Measurements from ENCODE around the gene C20orf173. TPM values are rescaled to one million over a fixed set of nuclear protein-coding genes. Genes with fewer than 3 reads are reported as not detected.
"Not testable (repeated sequence)": the region's sequence is repeated elsewhere in the genome, so short reads cannot be mapped to it uniquely, and the experiment has no call there.

C20orf173 gene
- total RNA-seq, 2 experiments from 2014 or later: not detected

GRCh38 chr20:35542990-35543389, 13.5 kb upstream of the C20orf173 start:
- no peak overlapping the region for H3K27ac Mint-ChIP-seq
- peak overlapping the region; percentile 86 for H3K4me3 Mint-ChIP-seq
- no peaks in the 10 kb centered on the region for H3K9me3 Mint-ChIP-seq
- intact Hi-C loops (cut with micrococcal nuclease): loop anchor here (2.0 to 5.0 kb wide), 3 partner anchors 119 to 412 kb away; partner anchors contain the start of genes CPNE1, PHF20, RBM12 and SCAND1
- CTCF ChIA-PET: interaction anchor here (0.6 to 1.1 kb wide), 2 partner anchors 24 to 76 kb away, joined by 3 read pairs; no protein-coding TSS in a partner anchor
- no peaks in the 10 kb centered on the region for H3K27me3 Mint-ChIP-seq (ENCODE audit: low read depth)
- DNase-seq: no peak
- peaks cover 4% of the 10 kb centered on the region for H3K36me3 Mint-ChIP-seq (ENCODE audit: low read depth)
- H3K4me1 Mint-ChIP-seq (ENCODE audit: low read depth): peaks cover 19% of the 10 kb centered on the region

- peak; percentile 98 for DNase-seq
- Mint-ChIP-seq H3K4me1 (ENCODE audit: low read depth) (peaks cover 19% of the 10 kb centered on the region), H3K9me3 (no peaks in the 10 kb centered on the region), H3K36me3 (ENCODE audit: low read depth) (peaks cover 4% of the 10 kb centered on the region), H3K27ac (peak within 1 kb of the TSS; percentile 80), H3K27me3 (ENCODE audit: low read depth) (no peaks in the 10 kb centered on the region), H3K4me3 (peak within 1 kb of the TSS; percentile 86)
- CTCF ChIA-PET: interaction anchor here (0.6 to 1.1 kb wide), 2 partner anchors 25 to 77 kb away, joined by 3 read pairs; no protein-coding TSS in a partner anchor
- intact Hi-C loops (cut with micrococcal nuclease): loop anchor here (1.0 to 5.0 kb wide), 5 partner anchors 77 to 413 kb away; partner anchors contain the start of genes CPNE1, PHF20, RBM12 and RBM39
These were observed 12.6 kb upstream of the C20orf173 start, which contains the start of gene ERGIC3 for GRCh38 chr20:35541783-35542662. ERGIC3 (plus strand) TSS chr20:35542078; CDS start chr20:35542098, 20 bp downstream.

GRCh38 chr20:35541118-35541782, 11.8 kb upstream of the C20orf173 start:
- peaks cover 4% of the 10 kb centered on the region for H3K36me3 Mint-ChIP-seq (ENCODE audit: low read depth)
- H3K4me3 Mint-ChIP-seq: peak overlapping the region; percentile 86
- intact Hi-C loops (cut with micrococcal nuclease): loop anchor here (1.0 to 5.0 kb wide), 4 partner anchors 78 to 231 kb away; partner anchors contain the start of genes CPNE1, PHF20, RBM12 and RBM39
- DNase-seq: no peak
- CTCF ChIA-PET: interaction anchor here (0.6 to 0.7 kb wide), 6 partner anchors 85 to 507 kb away, joined by 3 to 4 read pairs (median 3); no protein-coding TSS in a partner anchor
- H3K27ac Mint-ChIP-seq: no peak overlapping the region
- H3K9me3 Mint-ChIP-seq: no peaks in the 10 kb centered on the region
- H3K4me1 Mint-ChIP-seq (ENCODE audit: low read depth): peaks cover 19% of the 10 kb centered on the region
- H3K27me3 Mint-ChIP-seq (ENCODE audit: low read depth): no peaks in the 10 kb centered on the region

- CTCF ChIA-PET: no interaction called here
- peak overlapping the region; percentile 16 for H3K27ac Mint-ChIP-seq
- intact Hi-C loops (cut with micrococcal nuclease): loop anchor here (5.0 kb wide), 2 partner anchors 123 to 233 kb away; partner anchors contain the start of genes CPNE1, PHF20 and RBM12
- peak; percentile 59 for DNase-seq
- no peaks in the 10 kb centered on the region for H3K27me3 Mint-ChIP-seq (ENCODE audit: low read depth)
- peak overlapping the region; percentile 61 for H3K4me3 Mint-ChIP-seq
- H3K4me1 Mint-ChIP-seq (ENCODE audit: low read depth): peaks cover 19% of the 10 kb centered on the region
- H3K9me3 Mint-ChIP-seq: no peaks in the 10 kb centered on the region
- peaks cover 4% of the 10 kb centered on the region for H3K36me3 Mint-ChIP-seq (ENCODE audit: low read depth)
These were observed 10.3 kb upstream of the C20orf173 start for GRCh38 chr20:35539756-35540212.

GRCh38 chr20:35527122-35527769, 2.2 kb downstream of the C20orf173 start:
- intact Hi-C loops (cut with micrococcal nuclease): no loop called here
- CTCF ChIA-PET: no interaction called here
- no peak overlapping the region for H3K27ac Mint-ChIP-seq

GRCh38 chr20:35525639-35526038, 3.8 kb downstream of the C20orf173 start:
- CTCF ChIA-PET: no interaction called here
- no peaks in the 10 kb centered on the region for H3K4me1 Mint-ChIP-seq (ENCODE audit: low read depth)
- intact Hi-C loops (cut with micrococcal nuclease): no loop called here
- H3K27me3 Mint-ChIP-seq (ENCODE audit: low read depth): no peaks in the 10 kb centered on the region
- DNase-seq: no peak
- no peak overlapping the region for H3K4me3 Mint-ChIP-seq
- H3K9me3 Mint-ChIP-seq: no peaks in the 10 kb centered on the region
- H3K36me3 Mint-ChIP-seq (ENCODE audit: low read depth): no peaks in the 10 kb centered on the region
- no peak overlapping the region for H3K27ac Mint-ChIP-seq

More at GRCh38 chr20:35527122-35527769, 2.2 kb downstream of the C20orf173 start:
- H3K4me1 Mint-ChIP-seq (ENCODE audit: low read depth): no peaks in the 10 kb centered on the region
- no peak overlapping the region for H3K4me3 Mint-ChIP-seq
- H3K36me3 Mint-ChIP-seq (ENCODE audit: low read depth): no peaks in the 10 kb centered on the region
- no peaks in the 10 kb centered on the region for H3K27me3 Mint-ChIP-seq (ENCODE audit: low read depth)
- no peak for DNase-seq
- H3K9me3 Mint-ChIP-seq: no peaks in the 10 kb centered on the region

- CTCF ChIA-PET: no interaction called here
- Mint-ChIP-seq H3K27ac (no peak overlapping the region), H3K4me3 (no peak overlapping the region), H3K4me1 (ENCODE audit: low read depth) (no peaks in the 10 kb centered on the region), H3K9me3 (no peaks in the 10 kb centered on the region), H3K36me3 (ENCODE audit: low read depth) (no peaks in the 10 kb centered on the region), H3K27me3 (ENCODE audit: low read depth) (no peaks in the 10 kb centered on the region)
- peak; percentile 41 for DNase-seq
- intact Hi-C loops (cut with micrococcal nuclease): no loop called here
These were observed 6.1 kb downstream of the C20orf173 start for GRCh38 chr20:35523298-35523888.

- Mint-ChIP-seq H3K4me1 (ENCODE audit: low read depth) (no peaks in the 10 kb centered on the region), H3K4me3 (no peak overlapping the region), H3K9me3 (no peaks in the 10 kb centered on the region), H3K27ac (no peak overlapping the region), H3K27me3 (ENCODE audit: low read depth) (no peaks in the 10 kb centered on the region), H3K36me3 (ENCODE audit: low read depth) (no peaks in the 10 kb centered on the region)
- CTCF ChIA-PET: no interaction called here
- no peak for DNase-seq
- intact Hi-C loops (cut with micrococcal nuclease): no loop called here
These were observed 10.5 kb downstream of the C20orf173 start for GRCh38 chr20:35518955-35519354.

- intact Hi-C loops (cut with micrococcal nuclease); DNase-seq; H3K9me3 Mint-ChIP-seq; H3K4me1 Mint-ChIP-seq (ENCODE audit: low read depth); H3K27me3 Mint-ChIP-seq (ENCODE audit: low read depth); H3K36me3 Mint-ChIP-seq (ENCODE audit: low read depth); H3K4me3 Mint-ChIP-seq; H3K27ac Mint-ChIP-seq: not testable (repeated sequence)
- CTCF ChIA-PET: interaction anchor here (0.6 to 1.1 kb wide), 3 partner anchors 50 to 156 kb away, joined by 3 to 4 read pairs (median 3); no protein-coding TSS in a partner anchor
These were observed 11.7 kb downstream of the C20orf173 start for GRCh38 chr20:35517767-35518166.

GRCh38 chr20:35517125-35517524, 12.3 kb downstream of the C20orf173 start:
- no peak overlapping the region for H3K27ac Mint-ChIP-seq
- DNase-seq: no peak
- no peak overlapping the region for H3K4me3 Mint-ChIP-seq
- H3K9me3 Mint-ChIP-seq: no peaks in the 10 kb centered on the region
- H3K27me3 Mint-ChIP-seq (ENCODE audit: low read depth): no peaks in the 10 kb centered on the region
- intact Hi-C loops (cut with micrococcal nuclease): no loop called here
- no peaks in the 10 kb centered on the region for H3K4me1 Mint-ChIP-seq (ENCODE audit: low read depth)
- peaks cover 3% of the 10 kb centered on the region for H3K36me3 Mint-ChIP-seq (ENCODE audit: low read depth)
- CTCF ChIA-PET: interaction anchor here (0.6 to 1.1 kb wide), 2 partner anchors 53 to 322 kb away, joined by 3 to 5 read pairs; no protein-coding TSS in a partner anchor

- H3K36me3 Mint-ChIP-seq (ENCODE audit: low read depth): peaks cover 8% of the 10 kb centered on the region
- H3K9me3 Mint-ChIP-seq: no peaks in the 10 kb centered on the region
- no peaks in the 10 kb centered on the region for H3K4me1 Mint-ChIP-seq (ENCODE audit: low read depth)
- CTCF ChIA-PET: no interaction called here
- no peak overlapping the region for H3K27ac Mint-ChIP-seq
- intact Hi-C loops (cut with micrococcal nuclease): no loop called here
- no peaks in the 10 kb centered on the region for H3K27me3 Mint-ChIP-seq (ENCODE audit: low read depth)
- no peak for DNase-seq
- H3K4me3 Mint-ChIP-seq: no peak overlapping the region
These were observed 13.4 kb downstream of the C20orf173 start for GRCh38 chr20:35515949-35516645.
